Fibroblast of peridontal ligament (primary cell): ENCODE measurements around the gene MLC1.

Experiments used
- DNase-seq: peaks from one replicate; pipeline ENCODE4 v3.0.0-alpha.2; 2010; ENCODE audit errors: extremely low read depth

The MLC1 gene

GRCh38 chr22:50035976-50036724 is 49.1 kb downstream of the MLC1 start:
- DNase-seq, result no peak

DNA sequence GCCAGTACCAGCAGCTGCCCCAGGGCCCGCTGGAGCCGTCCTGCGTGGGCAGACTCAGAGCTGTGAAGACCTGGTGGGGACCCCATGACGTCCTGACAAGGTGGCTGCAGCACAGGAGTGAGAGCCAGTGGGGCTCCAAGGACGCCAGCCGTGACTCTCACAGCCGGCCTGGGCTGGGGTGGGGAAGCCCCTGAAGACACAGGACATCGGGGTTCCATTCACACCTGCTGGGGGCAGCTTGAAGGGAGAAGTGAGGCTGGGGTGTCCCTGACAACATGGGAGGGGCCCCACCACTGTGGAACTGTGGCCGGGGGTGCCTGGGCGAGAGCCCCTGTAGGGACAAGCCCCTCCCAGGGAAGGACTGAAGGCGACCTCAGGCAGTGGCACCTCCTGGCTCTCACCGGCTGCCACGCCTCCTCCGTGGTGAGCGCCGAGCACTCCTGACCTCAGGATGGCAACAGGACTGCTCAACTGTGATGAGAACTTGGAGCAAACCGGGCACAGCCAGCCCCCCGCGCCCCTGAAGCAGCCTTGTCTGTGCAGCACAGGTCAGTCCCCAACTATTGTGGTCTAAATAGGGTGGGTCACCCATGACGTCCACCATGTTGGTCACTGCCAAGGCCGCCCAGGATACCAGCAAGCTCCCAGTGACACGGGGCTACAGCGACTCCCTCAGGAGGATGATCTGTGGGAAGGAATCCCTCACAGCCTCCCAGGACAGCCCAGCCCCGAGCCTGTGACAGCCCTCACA is 49.9 kb downstream of the MLC1 start:
- no peak for DNase-seq

DNA sequence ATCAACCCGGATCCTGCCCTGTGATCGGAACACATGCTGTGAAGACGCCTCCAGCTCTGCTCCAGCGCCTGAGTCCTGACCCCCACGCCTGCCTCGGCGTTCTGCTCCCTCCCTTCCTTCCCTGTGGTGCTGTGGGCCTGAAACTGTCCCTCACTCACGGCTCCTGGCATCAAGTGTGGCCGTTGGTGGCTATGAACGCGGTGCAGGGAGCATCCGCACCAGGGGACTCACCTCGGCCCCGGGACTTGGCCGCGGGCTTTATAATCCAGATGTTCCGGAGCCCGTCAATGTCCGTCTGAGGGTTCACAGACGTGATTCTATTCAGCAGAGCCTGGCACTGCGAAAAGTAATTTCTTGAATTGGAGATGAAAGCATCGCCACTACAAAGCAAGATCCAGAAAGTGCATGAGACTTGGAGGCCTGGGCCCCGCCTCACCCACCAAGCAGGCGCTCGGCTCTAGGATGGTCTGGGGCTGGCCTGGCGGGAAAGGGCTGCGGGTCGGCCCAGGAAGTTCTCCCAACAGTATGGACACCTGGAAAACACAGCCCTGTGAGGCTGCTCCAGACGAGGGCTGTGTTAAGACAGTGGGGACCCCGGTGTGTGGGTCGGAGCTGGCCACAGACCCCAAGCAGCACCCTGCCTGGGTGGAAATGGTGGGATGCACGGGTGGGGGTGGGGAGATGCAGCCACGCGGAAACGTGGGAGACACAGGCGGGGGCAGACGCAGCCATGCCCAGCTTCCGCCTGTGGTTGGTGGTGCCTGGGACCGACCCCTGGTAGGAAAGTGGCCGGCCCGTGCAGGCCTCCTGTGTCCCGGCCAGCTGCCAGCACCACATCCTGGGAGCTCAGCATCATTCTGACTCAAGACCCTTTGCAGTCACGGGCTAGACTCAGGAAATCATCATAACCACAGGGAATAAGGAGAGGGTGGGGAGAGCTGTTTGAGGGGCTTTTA is 50.8 kb downstream of the MLC1 start:
- no peak for DNase-seq

- DNase-seq, result no peak
Observed at GRCh38 chr22:50032941-50033601, 52.2 kb downstream of the MLC1 start.

- no peak for DNase-seq
Observed at GRCh38 chr22:50032109-50032871, 52.9 kb downstream of the MLC1 start.

DNA sequence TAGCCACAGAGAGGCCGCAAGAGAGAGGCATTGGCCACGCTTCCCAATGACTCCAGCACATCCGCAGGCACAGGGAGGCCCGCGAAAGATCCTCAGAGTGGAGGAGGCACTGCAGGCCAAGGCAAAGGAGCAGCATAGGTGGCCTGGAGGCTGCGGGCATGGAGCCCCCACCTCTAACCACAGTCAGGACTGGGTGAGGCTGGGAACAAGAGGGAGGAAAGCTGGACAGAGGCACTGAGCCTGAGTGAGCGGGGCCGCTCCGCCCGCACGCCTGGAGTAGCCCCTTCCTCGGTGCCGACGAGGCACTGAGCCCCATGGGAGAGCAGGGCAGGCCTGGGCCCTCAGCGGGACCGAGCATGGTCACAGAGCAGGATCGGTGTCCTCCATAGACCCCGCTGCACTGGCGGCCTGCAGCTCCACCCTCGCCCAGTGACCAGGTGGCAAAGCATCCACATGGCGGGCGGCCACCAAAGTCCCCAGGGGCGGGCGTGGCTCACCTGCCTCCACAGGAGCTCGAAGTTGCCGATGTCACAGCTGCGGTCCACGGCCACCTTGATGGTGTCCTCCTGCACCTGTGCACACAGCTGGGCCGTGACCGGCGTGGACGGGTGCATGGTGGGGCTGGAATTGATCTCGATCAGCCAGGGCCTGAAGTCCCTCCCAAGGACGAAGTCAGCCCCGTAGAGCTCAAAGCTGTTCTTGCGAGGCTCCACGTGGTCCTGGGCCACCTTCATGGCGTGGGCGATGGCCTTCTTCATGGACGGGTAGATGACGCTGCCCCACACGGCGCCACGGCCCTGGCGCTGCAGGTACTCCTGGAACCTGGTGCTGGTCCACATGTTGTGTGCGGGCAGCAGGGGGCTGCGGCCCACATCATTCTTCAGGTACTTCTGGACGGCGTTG is 53.8 kb downstream of the MLC1 start:
- no peak for DNase-seq

DNA sequence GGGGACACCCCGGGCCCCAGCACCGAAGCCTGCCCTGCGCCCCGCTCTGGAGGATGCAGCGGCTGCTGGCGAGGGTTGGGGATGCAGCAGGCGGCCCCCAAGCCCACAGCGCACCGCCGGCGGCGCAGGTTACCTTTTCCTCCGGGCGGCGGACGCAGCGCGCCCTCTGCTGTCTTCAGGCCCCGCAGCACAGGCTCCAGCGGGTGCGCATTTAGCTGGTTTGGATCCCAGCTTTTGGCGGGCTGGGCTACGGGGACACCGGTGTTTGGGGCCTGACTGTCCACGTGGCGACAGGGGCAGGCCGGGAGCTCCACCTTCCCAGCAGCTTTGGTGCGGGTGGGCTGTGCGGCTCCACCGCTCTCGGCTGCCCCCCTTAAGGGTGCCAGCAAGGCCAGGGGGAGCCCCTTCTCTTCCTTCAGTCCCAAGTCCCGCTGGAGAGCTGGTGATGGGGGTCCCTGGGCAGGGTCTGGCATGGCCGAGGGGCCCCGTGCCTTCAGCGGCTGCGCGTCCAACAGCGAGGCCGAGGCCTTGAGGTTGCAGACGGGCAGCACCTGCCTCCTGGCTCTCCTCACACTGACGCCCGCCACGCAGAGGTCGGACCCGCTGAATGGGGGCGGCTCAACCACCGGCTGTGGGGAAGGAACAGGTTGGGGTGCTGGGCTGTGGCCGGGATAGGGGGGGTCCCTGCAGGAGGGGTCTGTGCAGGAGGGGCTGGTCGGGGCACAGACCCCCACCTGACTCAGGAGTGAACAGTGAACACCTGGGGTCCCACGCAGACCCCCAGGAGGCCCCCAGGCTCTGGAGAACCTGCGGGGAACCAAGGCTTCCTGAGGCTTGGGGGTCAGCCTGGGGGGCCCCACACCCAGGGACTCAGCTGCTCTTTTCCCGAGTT is 54.7 kb downstream of the MLC1 start:
- peak; percentile 44 for DNase-seq

DNA sequence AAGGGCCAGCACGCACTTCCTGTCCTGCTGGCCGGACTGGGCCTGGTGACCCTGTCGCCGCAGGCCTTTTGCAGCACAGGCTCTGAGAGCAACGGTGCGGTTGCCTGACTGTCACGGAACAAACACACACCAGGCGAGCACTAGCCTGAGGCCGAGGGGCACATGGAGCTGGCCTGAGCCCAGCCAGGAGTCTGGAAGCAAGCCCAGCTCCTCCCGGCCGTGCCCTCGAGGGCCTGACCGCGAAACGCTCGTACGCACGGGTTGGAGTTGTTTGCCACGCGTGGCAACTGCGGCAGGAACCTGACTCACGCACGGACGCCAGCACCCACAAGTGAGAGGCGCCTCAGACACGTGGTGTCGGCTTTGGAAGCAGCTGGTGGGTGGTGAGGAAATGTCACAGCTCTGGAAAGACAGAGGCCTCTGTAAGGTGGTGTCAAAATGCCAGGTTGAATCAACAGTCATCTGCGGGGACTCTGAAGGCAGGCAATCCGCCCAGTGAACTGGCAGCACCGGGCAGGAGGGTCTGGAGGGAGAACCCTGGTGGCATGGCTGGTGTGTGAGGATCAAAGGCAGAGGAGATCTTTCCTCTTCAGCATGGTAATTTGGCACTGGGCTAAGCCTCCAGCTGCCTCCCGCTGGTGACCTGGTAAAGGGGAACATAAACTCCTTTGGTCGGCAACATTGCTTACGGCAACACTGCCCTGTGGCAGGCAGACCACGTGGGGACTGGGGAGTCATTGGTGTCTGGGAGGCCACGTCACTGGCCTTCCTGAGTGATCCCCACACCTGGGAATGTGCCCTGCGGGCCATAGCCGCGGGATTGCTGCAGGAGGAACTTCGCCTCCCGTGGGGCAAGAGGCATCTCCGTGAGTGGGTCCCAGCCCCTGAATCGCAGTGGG is 57.3 kb downstream of the MLC1 start:
- DNase-seq, result peak; percentile 8

- DNase-seq, result no peak
Observed at GRCh38 chr22:50025993-50026392, 59.2 kb downstream of the MLC1 start.

DNA sequence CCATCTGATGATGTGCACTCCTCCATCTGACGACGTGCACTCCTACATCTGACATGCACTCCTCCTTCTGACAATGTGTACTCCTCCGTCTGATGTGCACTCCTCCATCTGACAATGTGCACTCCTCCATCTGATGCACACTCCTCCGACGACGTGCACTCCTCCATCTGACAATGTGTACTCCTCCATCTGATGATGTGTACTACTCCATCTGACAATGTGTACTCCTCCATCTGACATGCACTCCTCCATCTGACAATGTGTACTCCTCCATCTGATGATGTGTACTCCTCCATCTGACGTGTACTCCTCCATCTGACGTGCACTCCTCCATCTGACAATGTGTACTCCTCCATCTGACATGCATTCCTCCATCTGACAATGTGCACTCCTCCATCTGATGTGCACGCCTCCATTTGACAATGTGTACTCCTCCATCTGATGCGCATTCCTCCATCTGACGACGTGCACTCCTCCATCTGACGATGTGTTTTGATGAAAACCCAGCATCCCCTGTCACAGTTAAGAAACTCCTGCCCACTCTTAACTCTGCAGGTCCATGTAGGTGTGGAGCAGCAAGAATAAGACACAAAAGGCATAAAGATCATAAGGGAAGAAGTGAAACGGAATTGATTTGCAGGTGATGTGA is 62.9 kb downstream of the MLC1 start:
- DNase-seq, result no peak

- DNase-seq, result no peak
Observed at GRCh38 chr22:50020606-50021005, 64.6 kb downstream of the MLC1 start.

DNA sequence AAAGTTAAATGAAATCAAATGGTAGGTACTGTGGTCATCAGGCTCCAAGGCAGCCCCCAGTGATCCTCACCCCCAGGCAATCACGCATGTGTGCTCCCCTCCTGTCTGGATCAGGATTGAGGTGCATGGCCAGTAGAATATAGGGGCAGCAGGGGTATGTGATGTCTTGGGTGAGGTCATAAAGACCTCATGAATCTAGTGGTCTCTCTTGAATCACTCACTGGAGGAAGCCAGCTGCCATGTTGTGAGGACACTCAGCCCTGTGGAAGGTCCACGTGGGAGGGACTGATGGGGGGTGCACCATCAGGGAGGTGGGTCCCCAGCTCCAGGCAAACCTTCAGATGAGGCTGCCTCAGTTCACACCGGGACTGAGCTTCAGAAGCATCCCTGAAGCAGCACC is 65.9 kb downstream of the MLC1 start:
- no peak for DNase-seq

GRCh38 chr22:50018608-50019285 is 66.5 kb downstream of the MLC1 start:
- no peak for DNase-seq

DNA sequence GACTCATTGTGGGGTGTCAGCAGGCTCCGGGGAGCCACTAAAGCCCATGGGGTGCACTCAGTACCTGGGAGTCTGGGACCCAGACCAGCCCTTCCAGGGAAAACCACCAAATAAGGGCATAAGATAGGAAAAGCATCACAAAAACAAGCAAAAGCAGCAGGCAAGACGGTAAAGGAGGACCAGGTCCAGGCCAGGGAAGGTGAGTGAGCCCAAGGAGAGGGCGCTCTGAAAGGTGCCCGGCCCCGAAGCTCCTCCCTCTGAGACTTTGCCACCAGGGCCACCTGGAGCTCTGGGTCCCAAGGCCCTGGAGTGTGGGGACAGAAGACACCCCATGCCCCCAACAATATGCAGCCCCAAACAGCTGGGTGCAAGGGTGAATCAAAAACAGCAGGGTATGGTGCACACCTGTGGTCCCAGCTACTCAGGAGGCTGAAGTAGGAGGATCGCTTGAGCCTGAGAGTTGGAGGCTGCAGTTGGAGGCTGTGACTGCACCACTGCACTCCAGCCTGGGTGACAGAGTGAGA is 67.5 kb downstream of the MLC1 start:
- no peak for DNase-seq

DNA sequence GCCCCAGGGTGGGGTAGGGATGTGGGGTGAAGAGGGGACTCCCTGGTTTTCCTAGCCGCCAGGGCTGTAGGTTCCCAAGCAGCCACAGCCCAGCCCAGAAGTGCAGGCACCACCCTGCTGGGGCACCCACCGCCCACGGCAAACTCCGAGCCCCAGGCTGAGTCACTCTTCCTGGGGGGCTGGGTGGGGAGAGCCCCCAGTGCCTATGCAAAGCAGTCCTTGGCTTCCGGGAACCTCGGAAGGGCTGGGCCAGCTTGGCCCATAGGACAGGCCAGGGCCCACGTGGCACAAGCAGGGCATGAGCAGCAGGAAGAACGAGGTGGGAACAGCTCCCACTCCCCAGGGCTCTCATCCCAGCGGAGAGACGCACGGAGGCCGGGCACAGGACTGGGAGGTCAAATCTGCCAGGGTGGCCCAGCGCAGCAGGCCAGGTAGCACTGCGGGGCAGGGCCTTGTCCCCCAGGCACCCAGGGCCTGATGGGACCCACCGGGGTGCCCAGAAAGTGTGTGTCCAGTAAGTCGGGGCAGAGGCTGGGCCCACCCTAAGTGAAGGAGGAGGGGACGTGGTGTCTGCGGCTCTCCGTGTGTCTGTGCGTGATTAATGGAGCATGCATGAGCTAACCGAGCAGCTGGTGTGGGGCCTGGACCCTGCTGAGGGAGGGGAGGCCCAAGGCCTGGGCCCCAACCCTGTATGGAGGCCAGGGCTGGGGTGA is 68.1 kb downstream of the MLC1 start:
- DNase-seq, result no peak
